Measurements from ENCODE around the gene SEMA3A.

The SEMA3A gene

DNA sequence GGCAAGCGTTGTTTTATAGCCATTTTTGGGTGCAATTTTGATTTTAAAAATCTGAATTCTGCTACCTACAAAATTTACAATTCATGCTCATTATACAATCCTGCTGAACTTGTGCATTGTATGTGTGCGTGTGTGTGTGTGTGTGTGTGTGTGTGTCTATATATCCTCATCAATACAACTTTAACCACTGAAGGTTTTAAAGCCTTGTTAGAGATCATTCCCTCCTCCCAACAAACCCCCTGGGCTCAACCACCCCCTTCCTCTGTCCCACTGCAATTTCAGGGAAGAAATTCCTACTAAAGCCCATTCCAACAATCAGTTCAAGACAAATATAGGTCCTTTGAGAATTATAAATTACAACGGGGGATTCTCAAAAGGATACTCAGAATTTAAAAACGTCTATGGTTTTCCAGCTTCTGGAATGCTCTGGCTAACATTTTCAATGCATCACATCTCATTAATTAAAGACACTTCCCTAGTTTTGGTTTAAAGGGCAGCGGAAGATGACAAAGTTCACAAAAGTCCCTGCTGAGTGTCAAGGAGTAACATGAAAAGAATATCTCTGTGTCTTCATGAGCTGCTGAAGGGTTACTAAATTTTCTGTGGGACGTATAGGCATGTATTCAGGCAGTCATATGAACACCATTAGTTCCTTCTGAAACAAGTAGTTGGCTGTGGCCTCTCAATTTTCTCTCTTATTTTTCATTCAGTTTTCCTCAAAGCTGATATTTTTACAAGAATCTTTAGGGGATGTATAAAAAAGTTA is 889 bp upstream of the SEMA3A start:
- no peak for DNase-seq

DNA sequence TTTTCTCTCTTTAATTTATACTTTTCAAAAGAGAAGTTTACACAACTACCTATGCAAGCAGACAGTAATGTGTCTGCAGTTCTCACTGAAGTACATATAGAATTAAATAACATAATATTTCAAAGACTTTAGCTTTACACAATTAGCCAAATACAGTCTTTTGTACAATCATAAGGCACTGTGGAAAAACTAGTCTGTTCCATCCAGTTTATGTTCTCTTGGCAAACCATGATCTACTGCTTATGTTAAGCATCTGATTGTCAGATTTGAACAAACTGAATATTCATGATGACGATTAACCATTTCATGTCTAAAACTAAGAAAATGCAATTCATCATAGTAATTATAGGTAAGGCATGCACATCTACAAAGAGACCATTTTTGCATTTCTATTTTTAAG is 842 bp downstream of the SEMA3A start:
- no peak for DNase-seq

DNA sequence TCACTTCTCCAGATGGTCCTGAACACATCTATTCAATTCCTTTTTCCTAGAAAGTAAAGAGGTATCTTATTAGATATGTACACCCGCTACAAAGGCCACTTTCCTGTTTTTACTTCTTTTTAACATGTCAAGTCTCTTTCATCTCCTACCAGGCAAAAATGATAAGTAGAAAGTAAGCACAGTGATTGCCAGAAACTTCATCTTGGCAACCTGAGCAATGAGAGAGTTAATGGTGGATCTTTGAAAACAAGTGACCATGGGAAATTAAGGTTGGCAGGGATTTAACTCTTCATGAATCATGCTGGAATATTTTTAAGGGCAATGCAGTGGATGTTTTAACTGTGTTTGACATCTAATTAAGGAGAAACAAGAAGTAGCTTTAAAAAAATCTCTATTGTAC is 2.7 kb downstream of the SEMA3A start:
- DNase-seq: no peak

DNA sequence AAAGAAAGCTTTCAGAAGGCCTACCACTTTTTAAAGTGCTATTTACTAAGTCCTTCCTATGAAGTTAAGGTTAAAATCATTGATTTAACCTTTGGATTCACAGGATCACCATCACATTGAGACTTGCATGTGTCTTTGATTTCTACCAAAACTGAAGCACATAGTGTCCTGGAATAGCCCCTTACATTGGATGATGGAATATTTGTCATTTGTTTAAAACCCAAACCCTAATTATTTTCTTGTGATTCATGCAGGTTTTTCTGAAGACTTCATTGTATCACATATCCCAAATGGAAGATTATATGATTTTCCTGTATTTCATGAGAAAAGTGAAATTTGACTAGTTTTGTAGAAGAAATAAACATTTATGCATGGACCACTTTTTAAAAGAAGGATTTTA is 3.3 kb downstream of the SEMA3A start:
- DNase-seq: no peak

DNA sequence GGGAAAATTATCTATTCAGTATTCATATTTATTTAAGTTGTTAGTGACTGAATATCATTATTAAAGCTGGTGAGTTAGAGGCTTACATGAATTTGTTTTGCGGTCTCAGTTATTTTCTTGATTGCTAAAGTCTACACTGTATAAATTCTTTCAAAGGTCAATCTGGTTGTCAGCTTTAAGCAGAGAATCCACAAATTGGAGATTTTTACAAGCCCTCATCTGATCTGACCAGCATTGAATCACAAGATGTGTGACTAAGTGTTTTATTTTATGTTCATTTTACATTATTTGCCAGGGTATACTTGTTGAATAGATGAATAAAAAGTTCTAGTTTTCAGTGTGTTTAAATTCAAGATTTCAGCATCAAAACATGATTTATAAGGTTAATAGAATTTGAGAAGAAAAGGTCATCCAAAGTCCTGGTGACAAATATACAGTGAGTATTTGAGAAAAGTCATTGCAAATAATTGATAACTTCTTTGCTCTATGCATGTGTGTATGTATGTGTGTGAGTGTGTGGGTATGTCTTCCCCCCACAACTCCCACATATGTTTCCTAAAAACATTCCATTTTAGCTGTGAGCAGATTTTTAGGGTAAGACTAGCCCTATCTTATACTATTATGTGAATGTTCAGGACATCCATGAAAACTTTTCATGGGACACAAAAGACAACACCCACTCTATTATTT is 4.4 kb downstream of the SEMA3A start:
- no peak for DNase-seq

DNA sequence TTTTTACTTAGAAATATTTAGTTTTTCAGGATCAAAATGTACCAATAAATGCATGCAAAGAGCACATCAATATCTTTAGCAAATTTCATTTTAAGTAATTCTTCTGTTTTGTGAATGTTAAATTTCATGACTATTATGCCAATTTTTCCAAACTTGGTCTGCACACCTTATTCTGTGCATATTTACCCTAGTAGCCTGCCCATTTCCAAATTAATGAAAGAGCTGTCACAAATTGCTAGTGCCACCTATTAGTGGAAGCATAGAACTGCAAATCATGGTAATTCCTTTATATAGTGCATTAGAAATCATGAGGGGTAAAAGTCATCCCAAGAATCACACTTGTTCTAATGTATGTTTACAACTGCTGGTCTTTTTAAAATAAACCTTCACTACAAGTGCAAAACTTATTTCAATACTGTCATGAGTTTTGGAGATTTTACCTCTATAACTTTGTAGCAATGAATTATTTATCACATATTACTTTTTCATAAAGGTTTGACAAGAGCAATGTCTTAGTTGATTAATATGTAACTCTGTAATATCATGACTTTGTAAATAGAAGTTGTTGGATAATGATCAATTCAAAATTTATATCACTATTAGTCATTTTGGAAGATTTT is 5.7 kb downstream of the SEMA3A start:
- peak; percentile 41 for DNase-seq

DNA sequence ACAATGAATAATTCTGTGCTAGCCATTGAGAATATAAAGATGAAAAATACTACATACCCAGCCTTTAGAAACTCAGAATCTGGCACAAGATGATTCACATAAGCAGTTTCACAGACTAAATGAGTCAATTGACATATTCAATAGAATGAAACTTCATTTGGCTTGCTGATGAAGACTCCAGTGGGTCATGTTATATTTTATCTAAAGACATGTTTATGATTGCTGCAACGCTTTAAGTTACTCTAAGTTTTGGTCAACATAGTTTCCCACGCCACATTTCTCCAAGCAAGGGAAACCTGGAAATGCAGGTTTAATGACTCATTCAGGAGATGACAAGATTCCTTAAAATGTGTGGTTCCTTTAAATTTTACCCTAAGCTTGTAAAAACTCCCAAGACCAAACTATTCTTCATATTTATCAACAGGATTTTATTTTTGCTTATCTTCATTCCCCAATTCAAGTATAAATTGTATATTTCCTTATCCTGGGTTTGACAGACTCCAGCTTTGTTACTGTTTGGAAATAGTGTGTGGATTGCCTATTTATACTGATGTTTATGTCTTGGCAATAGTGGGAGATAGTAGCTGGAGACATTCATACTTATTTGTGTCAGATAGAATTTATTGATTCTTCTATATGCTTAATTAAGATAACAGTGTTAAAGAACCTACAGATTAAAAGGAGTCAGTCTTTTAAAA is 6.6 kb downstream of the SEMA3A start:
- no peak for DNase-seq

DNA sequence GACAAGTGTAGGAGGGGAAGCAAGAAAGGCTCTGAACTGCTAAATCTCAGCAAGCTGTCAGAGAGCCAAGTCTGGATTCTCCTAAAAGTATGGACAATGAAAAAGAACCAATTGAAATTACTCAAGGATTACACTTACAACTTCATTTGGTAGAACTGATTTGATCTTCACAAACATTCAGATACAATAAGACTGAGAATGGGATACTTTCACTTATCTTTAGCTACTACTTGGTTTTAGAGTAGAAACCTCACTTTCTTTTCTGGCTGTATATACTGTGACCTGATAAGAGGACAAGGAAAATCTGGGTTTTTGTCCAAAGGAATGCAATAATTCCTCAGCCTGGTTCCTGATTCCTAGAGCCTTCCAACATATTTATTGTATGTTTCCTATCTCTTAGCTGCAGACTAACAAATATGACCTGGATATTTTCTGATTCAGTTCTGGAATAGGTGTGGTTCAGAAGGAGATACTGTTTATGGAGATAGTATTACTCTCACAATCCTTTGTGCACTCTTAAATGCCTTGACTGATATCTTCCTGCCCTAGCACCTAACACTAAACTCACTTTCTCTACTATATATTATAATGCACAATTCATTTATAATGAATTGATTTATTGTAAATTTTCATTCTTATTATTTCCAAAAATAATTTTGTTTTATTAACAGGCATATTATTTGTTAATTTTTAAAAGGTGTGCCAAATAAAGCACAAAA is 7.3 kb downstream of the SEMA3A start:
- DNase-seq: no peak

DNA sequence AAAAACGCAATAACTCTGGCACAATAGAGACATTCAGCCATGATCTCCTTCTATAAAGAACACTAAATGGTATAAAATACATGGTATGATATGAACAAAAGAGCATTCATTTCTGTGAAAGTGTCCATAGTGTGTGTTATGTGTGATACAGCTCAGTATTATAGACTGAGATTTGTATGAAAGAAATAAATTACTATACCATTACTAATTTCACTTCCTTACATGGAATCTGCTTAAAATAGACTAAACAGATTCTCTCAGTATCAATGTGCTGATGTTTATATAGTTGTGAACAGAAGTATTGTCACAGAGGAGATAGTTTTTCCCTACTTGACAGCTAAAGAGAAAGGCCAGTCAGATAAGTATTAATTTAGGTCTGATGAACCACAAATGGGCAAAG is 10.8 kb downstream of the SEMA3A start:
- DNase-seq: no peak

DNA sequence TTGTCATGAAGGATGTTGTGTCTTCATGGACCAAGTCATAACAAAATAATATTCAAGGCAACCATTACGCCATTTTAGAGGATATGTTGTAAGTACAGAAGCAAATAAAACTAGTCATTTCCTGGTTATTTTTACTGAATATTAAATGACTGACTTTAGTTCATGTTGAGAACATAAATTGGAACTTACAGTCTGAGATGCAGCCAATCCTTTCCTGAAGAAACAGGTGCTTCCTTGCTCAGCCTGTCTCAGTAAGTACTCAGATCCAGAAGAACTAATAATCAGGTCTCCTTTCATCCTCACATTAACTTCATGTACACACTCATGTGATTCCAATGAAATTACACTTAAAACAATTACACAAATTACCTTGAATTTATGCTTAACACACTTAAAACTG is 12.3 kb downstream of the SEMA3A start:
- no peak for DNase-seq

DNA sequence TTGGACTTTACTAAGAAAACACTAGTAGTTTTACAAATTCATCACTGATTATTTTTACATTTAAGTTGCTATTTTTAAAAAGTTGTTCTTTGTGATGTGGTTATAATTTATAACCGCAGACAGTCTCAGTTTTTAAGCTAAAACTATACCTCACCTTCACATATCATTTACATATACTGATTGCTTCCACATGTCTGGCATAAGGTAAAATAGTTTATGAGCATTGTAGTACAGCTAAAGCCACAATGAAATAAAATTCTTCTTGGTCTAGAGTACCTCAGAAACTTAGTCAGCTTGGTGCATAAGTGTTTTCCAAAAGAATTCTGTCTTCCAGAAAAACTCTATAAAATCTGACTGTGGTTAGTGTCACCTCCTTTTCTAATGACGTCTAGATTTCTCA is 13.0 kb downstream of the SEMA3A start:
- no peak for DNase-seq

DNA sequence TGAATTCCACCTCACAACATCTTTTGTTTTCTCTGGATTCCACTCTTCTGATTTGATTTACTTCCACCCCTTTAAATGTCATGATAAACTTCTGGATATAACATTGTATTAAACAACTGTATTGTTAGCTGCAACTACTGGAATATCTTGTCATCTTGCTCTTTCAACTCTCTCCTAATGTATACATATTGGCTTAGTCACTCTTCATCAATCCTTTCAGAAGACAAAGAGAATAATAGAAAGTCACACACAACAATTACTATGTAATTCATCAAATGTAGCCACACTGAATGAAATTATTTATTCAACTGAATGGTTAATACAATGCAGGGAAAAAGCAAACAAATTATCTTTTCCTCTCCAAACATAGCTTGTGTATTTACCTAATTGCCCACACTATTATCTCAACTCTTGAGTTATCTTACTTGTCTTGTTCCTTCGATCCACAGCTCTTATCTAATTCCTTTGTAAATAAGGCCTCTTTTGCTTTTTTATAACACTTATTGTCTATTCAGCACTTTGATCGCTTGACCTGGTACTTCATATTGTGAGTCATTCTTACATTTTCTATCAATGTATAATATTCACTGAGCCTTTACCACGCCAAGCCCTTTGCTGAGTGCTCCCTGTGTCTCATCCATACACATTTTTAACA is 16.7 kb downstream of the SEMA3A start:
- no peak for DNase-seq

DNA sequence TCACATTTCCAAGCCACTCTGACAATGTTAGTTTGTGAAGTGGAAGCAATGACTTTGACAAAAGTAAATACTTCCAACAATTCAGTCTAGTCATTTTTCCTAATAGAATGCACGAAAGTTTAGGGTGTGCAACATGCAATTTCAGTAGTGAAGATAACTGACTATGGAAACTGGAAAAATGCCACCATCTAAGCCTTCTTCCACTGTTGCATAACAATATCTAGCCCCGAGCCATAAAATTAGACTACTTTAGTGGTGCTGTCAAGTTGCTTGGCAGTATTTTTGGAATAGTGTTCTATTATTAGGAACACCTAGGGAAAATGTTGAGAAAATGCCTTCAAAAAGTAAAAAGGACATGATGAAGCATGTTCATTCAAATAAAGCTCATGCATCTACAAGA is 17.9 kb downstream of the SEMA3A start:
- DNase-seq: no peak

DNA sequence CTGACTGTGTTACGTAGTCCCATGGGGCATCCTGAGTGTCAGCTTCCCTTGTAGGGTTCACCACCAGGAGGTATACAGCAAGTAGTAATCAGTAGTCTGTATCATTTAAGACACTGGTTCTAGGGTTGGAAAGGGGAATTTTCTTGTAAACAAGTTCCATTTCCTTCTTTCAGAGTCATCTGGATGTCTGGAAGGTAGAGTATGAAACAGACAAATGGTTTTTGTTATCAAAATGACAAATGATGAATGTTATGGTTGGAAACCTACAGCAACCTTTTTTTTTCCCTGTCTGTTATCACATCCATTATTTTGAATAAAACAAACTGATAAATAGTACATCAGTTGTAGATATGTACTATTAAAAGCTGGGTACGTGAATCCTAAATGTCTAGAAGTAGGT is 19.1 kb downstream of the SEMA3A start:
- no peak for DNase-seq

DNA sequence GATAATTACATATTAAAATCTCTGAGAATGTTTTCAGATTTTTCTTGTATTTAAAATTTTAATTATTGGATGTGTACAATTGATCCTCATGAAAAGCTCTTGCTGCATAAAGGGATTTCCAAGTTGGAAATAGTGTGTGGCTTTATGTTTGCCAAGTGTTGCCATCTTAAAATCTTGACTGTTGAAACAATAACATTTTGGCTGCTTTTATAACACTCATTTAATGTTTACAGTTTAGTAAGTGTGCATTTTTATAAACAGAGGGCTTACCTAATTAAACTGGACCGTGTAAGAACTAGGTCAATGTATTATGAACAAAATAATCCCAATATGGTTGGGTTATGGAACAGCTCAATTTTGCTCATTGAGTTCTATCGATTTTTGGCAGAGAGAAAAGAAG is 23.9 kb downstream of the SEMA3A start:
- no peak for DNase-seq

DNA sequence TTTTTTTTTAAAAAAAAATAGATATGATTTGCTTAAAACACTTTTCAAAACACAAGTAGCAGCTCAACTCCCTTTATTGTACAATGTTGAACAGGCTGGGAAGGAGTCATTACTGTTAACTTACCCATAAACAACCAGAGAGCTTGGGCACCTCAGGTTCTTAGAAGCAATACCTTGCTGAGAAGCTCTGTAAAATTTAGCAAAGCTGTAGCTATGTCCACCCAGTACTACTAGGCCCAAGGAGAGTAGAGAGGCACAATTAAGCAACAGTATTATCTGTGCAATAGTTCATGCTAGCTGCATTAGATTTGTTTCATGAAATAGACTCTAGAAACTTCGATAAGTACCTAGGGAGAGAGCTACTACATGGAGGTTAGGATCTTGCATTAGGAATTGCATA is 32.0 kb downstream of the SEMA3A start:
- no peak for DNase-seq

DNA sequence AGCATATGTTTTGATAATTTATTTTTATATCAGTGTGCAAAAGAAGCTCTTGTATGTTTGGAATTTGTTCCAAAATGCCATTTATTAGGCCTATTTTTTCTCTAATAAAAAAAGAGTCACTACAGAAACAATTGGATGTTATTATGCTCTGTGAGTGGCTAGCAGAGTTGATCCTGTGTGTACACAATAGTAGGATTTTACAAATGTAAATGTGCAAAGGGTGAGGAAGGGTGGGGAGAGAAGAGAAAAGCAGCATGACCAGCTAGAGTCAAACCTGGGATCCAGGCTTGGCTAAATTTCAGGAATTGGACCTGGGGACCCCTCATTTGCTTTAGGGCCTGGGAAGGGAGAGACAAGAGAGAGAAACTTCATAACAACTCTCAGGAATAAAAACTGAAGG is 32.5 kb downstream of the SEMA3A start:
- DNase-seq: no peak

DNA sequence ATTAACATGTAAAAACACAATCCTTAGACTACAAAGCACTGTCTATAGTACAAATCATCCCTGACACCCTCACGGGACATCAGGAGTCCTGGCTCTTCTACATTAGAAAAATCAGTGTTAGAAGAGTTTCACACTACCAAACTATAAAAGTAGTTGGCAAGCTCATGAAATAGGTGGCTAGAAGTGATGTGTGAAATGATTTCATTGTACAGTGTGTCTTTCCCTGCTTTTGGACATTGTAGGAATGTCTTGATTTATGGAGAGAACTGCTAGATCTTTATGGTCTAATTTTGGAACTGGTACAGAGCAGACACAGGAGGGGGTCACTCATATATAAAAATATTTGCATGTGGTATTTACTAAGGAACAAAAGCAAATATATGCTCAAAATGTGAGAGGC is 33.2 kb downstream of the SEMA3A start:
- no peak for DNase-seq

DNA sequence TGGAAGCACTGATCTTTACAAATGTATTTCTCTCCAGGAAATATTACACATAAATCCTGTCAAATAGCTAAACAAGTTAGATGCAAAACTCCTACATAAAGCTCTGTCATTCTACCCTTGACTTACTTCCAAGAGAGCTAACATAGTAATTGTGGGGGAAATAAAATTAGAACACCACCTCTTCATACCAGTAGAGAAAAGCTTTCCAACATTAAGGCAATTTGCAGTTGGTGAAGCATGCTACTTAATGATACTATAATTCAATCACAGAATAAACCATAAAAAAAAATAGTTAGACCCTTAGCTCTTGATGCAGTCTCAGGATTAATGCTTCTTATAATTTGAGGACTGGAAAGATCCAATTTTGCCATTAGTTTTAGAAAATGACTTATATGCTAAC is 35.2 kb downstream of the SEMA3A start:
- no peak for DNase-seq

DNA sequence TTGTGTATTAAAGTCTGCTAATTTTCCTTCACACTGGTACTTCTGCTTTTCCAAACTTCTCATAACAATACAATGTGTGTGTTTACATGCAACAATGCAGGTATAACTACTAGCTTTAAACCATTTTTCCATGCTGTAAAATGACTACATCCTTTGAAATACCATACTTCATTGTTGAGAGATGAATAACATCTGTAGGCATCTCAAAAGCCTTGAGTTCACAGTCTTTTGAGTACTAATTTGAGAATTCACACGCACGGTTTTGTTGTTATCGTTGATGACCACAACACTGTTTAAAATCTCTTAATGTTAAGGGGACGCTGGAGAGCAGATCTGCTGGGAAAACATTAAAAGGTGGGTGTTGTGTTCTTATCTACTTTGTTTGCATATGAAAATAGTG is 37.4 kb downstream of the SEMA3A start:
- no peak for DNase-seq

DNA sequence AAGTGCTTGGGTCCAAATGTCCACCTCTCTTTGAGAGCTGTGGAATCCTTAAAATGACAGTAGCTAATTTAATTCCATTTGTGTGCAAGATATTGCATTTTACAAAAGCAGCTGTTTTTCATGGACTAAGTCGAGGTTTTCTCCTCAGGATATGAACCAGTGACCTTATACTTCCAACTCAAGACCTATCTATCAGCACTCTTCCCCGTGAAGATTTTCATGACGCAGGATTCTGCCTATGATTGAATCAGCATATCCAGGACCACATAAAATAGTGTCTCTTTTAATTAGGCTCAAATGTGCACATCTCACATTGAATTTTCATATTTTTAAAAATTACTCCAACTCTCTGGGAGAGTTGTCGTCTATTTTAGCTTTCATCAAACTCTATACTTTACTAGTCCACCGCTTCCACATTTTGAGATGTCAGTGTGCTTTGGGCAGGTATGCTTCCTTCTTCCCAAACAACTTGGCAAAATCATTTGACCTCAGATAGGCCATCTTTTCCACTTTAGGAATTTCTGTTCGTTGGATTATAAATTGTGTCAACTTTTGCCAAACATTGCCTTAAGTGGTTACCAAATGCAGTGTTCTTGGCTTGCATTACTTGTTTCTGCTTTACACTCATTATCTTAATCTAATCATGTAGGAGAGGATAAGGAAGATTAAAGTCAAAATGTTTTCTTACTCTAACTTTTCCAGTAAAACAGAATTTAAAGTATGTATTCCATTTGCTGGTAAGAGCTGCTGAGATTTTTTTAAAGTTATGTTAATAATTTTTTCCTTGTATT is 39.4 kb downstream of the SEMA3A start:
- DNase-seq: no peak

DNA sequence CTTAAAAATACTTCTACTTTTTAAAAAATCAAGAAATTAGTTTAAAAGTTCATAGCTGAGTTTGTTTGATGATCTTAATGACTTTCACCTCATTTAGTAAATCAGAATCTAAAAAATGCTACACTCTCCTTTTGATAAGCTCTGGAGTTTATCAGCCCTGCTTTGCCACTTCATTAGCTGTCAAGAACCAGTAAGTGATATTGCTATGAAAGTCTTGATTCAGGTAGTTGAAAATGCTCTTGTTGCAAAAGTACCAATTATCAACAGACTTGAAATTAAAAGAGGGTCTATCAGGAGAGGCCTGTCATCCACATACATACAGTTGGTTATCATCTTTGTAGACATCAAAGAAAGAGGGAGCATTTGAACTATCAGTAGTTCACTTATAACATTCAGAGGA is 41.6 kb downstream of the SEMA3A start:
- DNase-seq: no peak

Data from midbrain (tissue), 1 donor.